ENCODE results near the gene SH3BP4. TPM values are rescaled to one million over a fixed set of nuclear protein-coding genes. Genes with fewer than 3 reads are reported as not detected.

The SH3BP4 gene
- total RNA-seq, 1 donor from 2014 or later = 36.7 TPM

DNA sequence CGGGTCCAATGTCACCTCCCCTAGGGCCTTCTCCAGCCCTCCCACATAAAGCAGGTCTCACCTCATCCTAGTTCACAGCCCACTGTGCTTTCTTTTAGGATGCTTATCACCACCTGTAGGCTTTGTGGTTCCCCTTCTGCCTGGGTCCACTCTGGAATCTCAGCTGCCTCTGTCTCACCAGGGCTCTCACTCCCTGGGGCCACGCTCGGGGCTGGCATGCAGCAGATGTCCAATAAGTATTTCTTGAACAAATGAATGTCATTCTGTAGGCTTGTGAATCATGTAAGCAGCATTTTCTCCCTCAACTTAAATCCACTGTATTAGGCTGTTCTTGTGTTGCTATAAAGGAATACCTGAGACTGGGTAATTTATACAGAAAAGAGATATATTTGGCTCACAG, 4.3 kb upstream of the SH3BP4 start:
- DNase-seq (ENCODE audit: low spot score in 2 of 2) = no peak
- TF ChIP-seq, protein P1, sequence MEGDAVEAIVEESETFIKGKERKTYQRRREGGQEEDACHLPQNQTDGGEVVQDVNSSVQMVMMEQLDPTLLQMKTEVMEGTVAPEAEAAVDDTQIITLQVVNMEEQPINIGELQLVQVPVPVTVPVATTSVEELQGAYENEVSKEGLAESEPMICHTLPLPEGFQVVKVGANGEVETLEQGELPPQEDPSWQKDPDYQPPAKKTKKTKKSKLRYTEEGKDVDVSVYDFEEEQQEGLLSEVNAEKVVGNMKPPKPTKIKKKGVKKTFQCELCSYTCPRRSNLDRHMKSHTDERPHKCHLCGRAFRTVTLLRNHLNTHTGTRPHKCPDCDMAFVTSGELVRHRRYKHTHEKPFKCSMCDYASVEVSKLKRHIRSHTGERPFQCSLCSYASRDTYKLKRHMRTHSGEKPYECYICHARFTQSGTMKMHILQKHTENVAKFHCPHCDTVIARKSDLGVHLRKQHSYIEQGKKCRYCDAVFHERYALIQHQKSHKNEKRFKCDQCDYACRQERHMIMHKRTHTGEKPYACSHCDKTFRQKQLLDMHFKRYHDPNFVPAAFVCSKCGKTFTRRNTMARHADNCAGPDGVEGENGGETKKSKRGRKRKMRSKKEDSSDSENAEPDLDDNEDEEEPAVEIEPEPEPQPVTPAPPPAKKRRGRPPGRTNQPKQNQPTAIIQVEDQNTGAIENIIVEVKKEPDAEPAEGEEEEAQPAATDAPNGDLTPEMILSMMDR (IDR thresholded peaks at IDR 0.05) = no peak

DNA sequence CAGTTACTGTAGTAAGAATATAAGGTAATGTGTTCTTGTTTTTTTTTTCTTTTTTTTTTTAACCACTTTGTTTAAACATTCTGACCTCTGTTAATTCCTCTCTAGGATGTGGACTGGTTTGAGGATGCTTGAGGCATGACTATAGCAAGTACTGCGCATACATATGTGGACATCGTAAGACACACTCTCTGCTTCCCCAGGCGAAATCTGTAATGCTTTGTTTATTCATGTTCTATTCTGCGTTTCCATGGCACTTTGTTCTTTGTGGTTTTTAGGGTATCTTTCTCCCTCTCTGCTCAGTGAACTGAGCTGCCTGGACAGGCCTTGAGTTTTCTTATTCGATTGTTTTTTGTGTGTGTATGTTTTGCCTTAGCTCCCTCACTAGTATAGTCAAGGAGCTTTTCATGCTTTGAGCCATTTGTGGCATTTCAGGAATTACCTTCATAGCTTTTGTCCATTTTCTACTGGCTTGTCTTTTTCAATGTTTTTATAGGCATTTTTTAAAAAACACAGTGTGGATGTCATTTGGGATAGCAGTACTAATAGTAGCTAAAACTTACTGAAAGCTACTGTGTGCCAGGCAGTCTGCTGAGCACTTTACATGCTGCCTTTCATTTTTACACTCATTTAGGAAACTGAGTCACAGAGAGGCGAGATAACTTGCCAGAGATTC, 1.9 kb upstream of the SH3BP4 start:
- no peak overlapping the region for H3K4me3 ChIP-seq
- H3K9me3 ChIP-seq = no peaks in the 10 kb centered on the region
- no peak overlapping the region for H3K27ac ChIP-seq
- H3K27me3 ChIP-seq = no peaks in the 10 kb centered on the region
- no peaks in the 10 kb centered on the region for H3K36me3 ChIP-seq
- H3K4me1 ChIP-seq = peaks cover 3 to 8% of the 10 kb centered on the region in 2 donors
- intact Hi-C loops (cut with DNase I) = loop anchor here (5.0 kb wide), 1 partner anchor 128 kb away; no protein-coding TSS in a partner anchor
- no peak for DNase-seq (ENCODE audit: low spot score in 2 of 2)
- TF ChIP-seq, protein P1 (IDR thresholded peaks at IDR 0.05) = no peak

More for the DNA sequence above, 4.3 kb upstream of the SH3BP4 start:
- no peaks in the 10 kb centered on the region for H3K36me3 ChIP-seq
- no peak overlapping the region for H3K27ac ChIP-seq
- peaks cover 0 to 3% of the 10 kb centered on the region in 2 donors for H3K4me1 ChIP-seq
- H3K27me3 ChIP-seq = no peaks in the 10 kb centered on the region
- no peaks in the 10 kb centered on the region for H3K9me3 ChIP-seq
- intact Hi-C loops (cut with DNase I) = no loop called here
- no peak overlapping the region for H3K4me3 ChIP-seq

- H3K9me3 ChIP-seq = no peaks in the 10 kb centered on the region
- H3K27me3 ChIP-seq = no peaks in the 10 kb centered on the region
- no peaks in the 10 kb centered on the region for H3K36me3 ChIP-seq
- peak overlapping the region in 1 of 2 donors; percentile 86 for H3K4me3 ChIP-seq
- intact Hi-C loops (cut with DNase I) = loop anchor here (5.0 kb wide), 1 partner anchor 128 kb away; no protein-coding TSS in a partner anchor
- peaks cover 3 to 8% of the 10 kb centered on the region in 2 donors for H3K4me1 ChIP-seq
- TF ChIP-seq, protein P1 (IDR thresholded peaks at IDR 0.05) = no peak
- H3K27ac ChIP-seq = no peak overlapping the region
- DNase-seq (ENCODE audit: low spot score in 2 of 2) = no peak
Measured at GRCh38 chr2:234950435-234950729, 1.4 kb upstream of the SH3BP4 start.

DNA sequence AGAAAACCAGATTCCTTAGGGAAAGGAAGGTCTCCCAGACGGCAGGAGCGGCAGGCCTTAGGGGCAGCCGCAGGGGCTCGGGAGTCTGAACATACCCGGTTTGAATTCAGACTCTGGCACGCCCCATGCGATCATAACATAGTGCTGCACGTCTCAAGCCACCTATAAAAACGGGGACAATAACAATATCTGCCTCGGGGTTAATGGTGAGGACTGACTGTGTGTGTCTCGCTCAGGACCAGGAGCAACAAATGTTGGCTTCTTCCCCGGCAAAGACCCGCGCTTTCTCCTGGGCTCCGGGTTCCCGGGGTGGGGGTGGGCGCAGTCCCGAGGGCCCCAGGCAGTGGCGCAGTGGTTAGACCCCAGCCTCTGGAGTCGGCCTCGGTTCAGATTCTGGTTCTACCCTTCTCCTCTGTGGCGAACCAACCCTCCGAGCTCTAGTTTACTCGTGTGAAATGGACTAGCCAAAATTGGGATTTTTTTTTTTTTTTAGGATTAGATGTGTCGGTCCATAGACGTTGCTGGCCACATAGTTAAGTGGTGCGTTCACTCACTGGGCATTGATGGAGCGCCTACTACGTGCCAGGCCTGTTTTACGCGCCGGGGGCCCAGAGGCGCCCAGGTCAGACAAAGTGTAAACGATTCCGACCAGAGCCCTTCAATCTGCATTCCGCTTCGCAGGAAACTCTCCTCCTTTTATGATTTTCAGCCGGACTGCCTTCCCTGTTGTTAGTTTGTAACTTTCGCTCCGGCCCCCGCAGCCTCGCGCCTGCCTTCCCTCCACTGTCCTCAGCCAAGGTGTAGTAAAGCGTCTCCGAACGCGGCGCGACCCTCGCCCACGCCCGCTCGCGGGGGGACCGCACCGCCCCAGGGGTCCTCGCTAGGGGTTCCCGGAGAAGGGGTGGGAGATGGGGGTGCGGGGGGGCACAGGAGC, 820 bp upstream of the SH3BP4 start:
- Histone ChIP-seq H3K9me3 (no peaks in the 10 kb centered on the region), H3K27me3 (no peaks in the 10 kb centered on the region), H3K27ac (peak overlapping the region; percentile 79 to 82), H3K4me3 (peak overlapping the region; percentile 57 to 86), H3K4me1 (peaks cover 3 to 8% of the 10 kb centered on the region in 2 donors), H3K36me3 (no peaks in the 10 kb centered on the region)
- intact Hi-C loops (cut with DNase I) = loop anchor here (1.0 to 5.0 kb wide), 2 partner anchors 30 to 129 kb away; no protein-coding TSS in a partner anchor
- TF ChIP-seq, protein P1 (IDR thresholded peaks at IDR 0.05) = no peak
- DNase-seq (ENCODE audit: low spot score in 2 of 2) = peak in 1 of 2 donors; percentile 70

DNA sequence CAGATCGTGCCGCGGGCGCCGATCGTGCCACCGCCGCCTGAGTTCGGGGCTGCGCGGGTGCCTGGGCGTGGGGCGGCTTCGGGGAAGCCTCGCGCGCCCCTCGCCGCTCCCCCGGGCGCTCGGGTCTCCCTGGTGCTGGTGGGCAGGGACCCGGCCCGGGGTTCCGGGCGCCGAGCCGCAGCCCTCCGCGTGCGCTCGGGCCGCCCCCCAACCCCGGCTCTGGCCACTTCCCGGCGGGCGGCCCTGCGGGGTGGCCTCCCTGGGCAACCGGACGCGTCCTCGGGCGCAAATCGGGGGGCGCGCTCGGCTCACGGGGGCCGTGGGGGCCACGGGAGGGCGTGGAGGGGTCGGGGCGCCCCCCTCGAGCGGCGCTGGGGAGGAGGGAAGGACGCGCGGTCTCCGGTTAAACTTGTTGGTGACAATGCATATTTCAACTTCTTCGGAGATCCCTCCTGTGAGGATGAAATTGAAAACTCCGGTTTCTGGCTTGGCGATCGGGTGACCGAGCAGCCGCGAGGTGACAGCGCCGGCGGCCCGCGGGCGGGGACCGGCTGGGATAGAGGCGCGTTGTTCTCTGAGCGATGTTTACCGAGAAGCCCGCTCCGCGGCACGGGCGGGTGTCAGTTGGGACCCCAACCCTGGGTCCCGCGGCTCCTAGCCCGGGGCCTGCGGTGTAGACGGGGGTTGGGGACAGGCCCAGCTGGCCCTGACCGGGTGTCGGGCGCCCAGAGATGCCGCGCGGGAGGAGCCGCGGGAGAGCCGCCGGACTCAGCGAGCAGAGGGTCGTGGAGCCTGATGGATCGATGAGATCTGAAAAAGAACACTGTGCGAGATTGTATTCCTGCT, 676 bp downstream of the SH3BP4 start:
- Histone ChIP-seq H3K27ac (peak overlapping the region; percentile 77 to 80), H3K4me3 (peak overlapping the region; percentile 73 to 96), H3K27me3 (no peaks in the 10 kb centered on the region), H3K36me3 (no peaks in the 10 kb centered on the region), H3K9me3 (no peaks in the 10 kb centered on the region), H3K4me1 (peaks cover 3 to 8% of the 10 kb centered on the region in 2 donors)
- DNase-seq (ENCODE audit: low spot score in 2 of 2) = no peak
- intact Hi-C loops (cut with DNase I) = loop anchor here (2.0 to 5.0 kb wide), 2 partner anchors 98 to 130 kb away; no protein-coding TSS in a partner anchor
- TF ChIP-seq, protein P1 (IDR thresholded peaks at IDR 0.05) = no peak
